ENCODE results near the gene TKTL1.

TKTL1 gene

DNA sequence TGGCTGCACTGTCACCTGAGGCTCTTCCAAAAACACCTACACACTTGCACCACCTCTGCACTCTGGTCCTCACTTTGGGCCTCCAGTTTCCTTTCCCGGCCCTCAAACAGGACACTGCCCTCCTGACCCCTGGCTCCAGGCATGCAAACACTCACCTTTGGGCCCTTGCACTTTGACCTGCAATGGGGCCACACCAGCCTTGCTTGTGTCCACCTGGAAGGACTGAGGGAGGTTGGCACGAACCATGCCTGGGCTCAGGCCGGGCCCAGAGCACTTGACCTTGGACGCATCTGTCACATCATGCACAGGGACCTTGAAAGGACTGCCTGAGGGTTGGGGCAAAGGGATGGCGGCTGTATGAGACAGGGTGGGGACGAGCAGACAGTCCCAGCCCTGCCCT, 63.2 kb downstream of the TKTL1 start:
- no peak overlapping the region for H3K4me3 ChIP-seq (ENCODE audit: insufficient read depth, low read length, poor library complexity, severe bottlenecking)
- no peaks in the 10 kb centered on the region for H4K20me1 ChIP-seq (ENCODE audit: low read depth, low read length)
- H3K9me2 ChIP-seq (replicated peaks; ENCODE audit: insufficient read depth, low read length): no peaks in the 10 kb centered on the region

DNA sequence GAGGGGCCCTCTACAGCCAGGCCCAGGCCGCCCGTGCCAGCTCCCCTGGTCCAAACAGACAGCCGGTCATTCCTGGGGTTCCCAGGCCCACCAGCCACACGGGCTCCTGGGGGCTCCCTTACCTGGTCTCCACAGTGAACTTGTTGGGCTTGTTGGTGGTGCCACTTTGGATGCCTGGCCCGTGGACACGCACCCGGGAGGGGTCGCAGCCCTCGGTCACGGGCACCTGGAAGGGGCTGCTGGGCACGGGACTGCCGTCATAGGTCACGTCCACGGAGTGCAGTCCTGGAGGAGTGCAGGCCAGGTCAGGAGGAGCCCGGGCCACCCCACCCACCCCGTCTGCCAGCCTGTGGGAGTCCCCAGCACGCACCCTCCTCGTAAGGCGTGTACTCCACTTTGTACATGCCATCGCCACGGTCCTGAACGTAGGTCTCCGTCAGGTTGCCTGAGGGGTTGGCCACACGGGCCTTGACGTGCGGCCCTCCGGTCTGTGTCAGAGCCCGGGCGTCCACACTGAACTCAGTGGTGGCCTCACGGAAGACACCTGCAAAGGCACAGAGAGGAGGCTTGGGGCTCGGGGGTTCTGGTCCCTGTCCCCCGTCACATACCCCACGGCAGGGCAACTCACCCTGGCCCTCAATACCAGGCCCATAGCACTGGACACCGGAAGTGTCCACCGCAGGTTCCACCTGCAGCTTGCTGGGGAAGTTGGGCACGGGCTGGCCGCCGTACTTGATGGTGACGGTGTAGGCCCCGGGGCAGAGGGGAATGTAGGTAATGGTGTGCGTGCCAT, 64.0 kb downstream of the TKTL1 start:
- no peaks in the 10 kb centered on the region for H4K20me1 ChIP-seq (ENCODE audit: low read depth, low read length)
- no peak overlapping the region for H3K4me2 ChIP-seq (ENCODE audit: low read depth, low read length, poor library complexity, severe bottlenecking)
- H3K27me3 ChIP-seq (ENCODE audit: low read length): no peaks in the 10 kb centered on the region
- H3K9ac ChIP-seq (ENCODE audit: low read length): no peak overlapping the region
- H3K36me3 ChIP-seq (ENCODE audit: low read length): no peaks in the 10 kb centered on the region
- no peaks in the 10 kb centered on the region for H3K79me2 ChIP-seq (ENCODE audit: insufficient read depth, low read length)
- no peak overlapping the region for H3K27ac ChIP-seq (ENCODE audit: low read depth, low read length)
- no peaks in the 10 kb centered on the region for H3F3A ChIP-seq (ENCODE audit: insufficient read depth)
- no peaks in the 10 kb centered on the region for H3K9me2 ChIP-seq (replicated peaks; ENCODE audit: insufficient read depth, low read length)
- H3K9me3 ChIP-seq (ENCODE audit: insufficient read depth, low read length): no peaks in the 10 kb centered on the region
- TF ChIP-seq, protein P1, sequence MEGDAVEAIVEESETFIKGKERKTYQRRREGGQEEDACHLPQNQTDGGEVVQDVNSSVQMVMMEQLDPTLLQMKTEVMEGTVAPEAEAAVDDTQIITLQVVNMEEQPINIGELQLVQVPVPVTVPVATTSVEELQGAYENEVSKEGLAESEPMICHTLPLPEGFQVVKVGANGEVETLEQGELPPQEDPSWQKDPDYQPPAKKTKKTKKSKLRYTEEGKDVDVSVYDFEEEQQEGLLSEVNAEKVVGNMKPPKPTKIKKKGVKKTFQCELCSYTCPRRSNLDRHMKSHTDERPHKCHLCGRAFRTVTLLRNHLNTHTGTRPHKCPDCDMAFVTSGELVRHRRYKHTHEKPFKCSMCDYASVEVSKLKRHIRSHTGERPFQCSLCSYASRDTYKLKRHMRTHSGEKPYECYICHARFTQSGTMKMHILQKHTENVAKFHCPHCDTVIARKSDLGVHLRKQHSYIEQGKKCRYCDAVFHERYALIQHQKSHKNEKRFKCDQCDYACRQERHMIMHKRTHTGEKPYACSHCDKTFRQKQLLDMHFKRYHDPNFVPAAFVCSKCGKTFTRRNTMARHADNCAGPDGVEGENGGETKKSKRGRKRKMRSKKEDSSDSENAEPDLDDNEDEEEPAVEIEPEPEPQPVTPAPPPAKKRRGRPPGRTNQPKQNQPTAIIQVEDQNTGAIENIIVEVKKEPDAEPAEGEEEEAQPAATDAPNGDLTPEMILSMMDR (IDR thresholded peaks at IDR 0.05; ENCODE audit: insufficient read depth, low read length, poor library complexity, severe bottlenecking): no peak
- no peak for TF ChIP-seq EZH2phosphoT487 (conservative IDR thresholded peaks at IDR 0.05; ENCODE audit: low read length)
- no peak overlapping the region for H2AFZ ChIP-seq (ENCODE audit: low read depth, low read length, severe bottlenecking)
- no peak overlapping the region for H3K4me3 ChIP-seq (ENCODE audit: insufficient read depth, low read length, poor library complexity, severe bottlenecking)

More for the DNA sequence above, 63.2 kb downstream of the TKTL1 start:
- Histone ChIP-seq H3K27me3 (ENCODE audit: low read length) (no peaks in the 10 kb centered on the region), H3K36me3 (ENCODE audit: low read length) (no peaks in the 10 kb centered on the region), H3K9me3 (ENCODE audit: insufficient read depth, low read length) (no peaks in the 10 kb centered on the region), H3K9ac (ENCODE audit: low read length) (no peak overlapping the region), H3K79me2 (ENCODE audit: insufficient read depth, low read length) (no peaks in the 10 kb centered on the region), H3K27ac (ENCODE audit: low read depth, low read length) (no peak overlapping the region), H2AFZ (ENCODE audit: low read depth, low read length, severe bottlenecking) (no peak overlapping the region), H3F3A (ENCODE audit: insufficient read depth) (no peaks in the 10 kb centered on the region), H3K4me2 (ENCODE audit: low read depth, low read length, poor library complexity, severe bottlenecking) (no peak overlapping the region)
- TF ChIP-seq EZH2phosphoT487 (conservative IDR thresholded peaks at IDR 0.05; ENCODE audit: low read length): no peak
- TF ChIP-seq, protein P1 (IDR thresholded peaks at IDR 0.05; ENCODE audit: insufficient read depth, low read length, poor library complexity, severe bottlenecking): no peak

DNA sequence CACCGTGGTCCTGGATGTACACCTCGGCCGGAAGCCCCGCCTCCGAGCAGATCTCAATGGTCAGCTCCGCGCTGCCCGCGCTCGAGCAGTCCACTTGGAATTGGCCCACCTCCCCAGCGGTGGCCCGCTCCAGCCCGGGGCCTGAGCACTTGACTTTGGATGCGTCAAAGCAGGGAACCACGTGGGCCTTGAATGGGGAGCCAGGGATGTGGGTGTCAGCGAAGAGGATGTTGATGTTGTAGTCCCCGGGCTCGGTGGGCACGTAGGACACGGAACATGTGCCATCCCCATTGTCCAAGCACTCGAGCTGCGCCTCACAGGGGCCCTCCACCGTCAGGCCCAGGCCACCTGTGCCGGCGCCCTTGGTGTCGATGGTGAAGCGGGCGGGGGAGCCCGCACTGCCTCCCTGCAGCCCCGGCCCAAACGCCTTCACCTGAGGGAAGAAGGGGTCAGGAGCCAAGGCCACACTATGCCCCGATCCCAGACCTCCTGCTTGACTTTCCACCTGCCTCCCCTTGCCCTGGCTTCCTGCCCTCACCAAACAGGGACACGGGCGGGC, 64.6 kb downstream of the TKTL1 start:
- no peaks in the 10 kb centered on the region for H3K9me2 ChIP-seq (replicated peaks; ENCODE audit: insufficient read depth, low read length)
- H3K79me2 ChIP-seq (ENCODE audit: insufficient read depth, low read length): no peaks in the 10 kb centered on the region
- TF ChIP-seq EZH2phosphoT487 (conservative IDR thresholded peaks at IDR 0.05; ENCODE audit: low read length): no peak
- TF ChIP-seq, protein P1 (IDR thresholded peaks at IDR 0.05; ENCODE audit: insufficient read depth, low read length, poor library complexity, severe bottlenecking): no peak
- H3K4me2 ChIP-seq (ENCODE audit: low read depth, low read length, poor library complexity, severe bottlenecking): no peak overlapping the region
- H3K27ac ChIP-seq (ENCODE audit: low read depth, low read length): no peak overlapping the region
- H3K9me3 ChIP-seq (ENCODE audit: insufficient read depth, low read length): no peaks in the 10 kb centered on the region
- no peak overlapping the region for H3K4me3 ChIP-seq (ENCODE audit: insufficient read depth, low read length, poor library complexity, severe bottlenecking)
- H3K9ac ChIP-seq (ENCODE audit: low read length): no peak overlapping the region
- H3F3A ChIP-seq (ENCODE audit: insufficient read depth): no peaks in the 10 kb centered on the region
- no peaks in the 10 kb centered on the region for H3K36me3 ChIP-seq (ENCODE audit: low read length)
- no peaks in the 10 kb centered on the region for H3K27me3 ChIP-seq (ENCODE audit: low read length)
- H4K20me1 ChIP-seq (ENCODE audit: low read depth, low read length): no peaks in the 10 kb centered on the region
- H2AFZ ChIP-seq (ENCODE audit: low read depth, low read length, severe bottlenecking): no peak overlapping the region
